ENCODE data around the gene LORICRIN.

LORICRIN gene

GRCh38 chr1:153251087-153251486 is 8.4 kb upstream of the LORICRIN start:
- no peak for DNase-seq

GRCh38 chr1:153251562-153251961 is 7.9 kb upstream of the LORICRIN start:
- DNase-seq = no peak

- DNase-seq = no peak
Observed at GRCh38 chr1:153251988-153252387, 7.5 kb upstream of the LORICRIN start.

GRCh38 chr1:153253076-153253475 is 6.4 kb upstream of the LORICRIN start:
- DNase-seq = no peak

GRCh38 chr1:153253693-153254092 is 5.8 kb upstream of the LORICRIN start:
- no peak for DNase-seq

GRCh38 chr1:153260585-153261280 is 1.2 kb downstream of the LORICRIN start:
- DNase-seq = peak; percentile 7

GRCh38 chr1:153261281-153262069 is 2.0 kb downstream of the LORICRIN start:
- peak; percentile 18 for DNase-seq

GRCh38 chr1:153262070-153262366 is 2.5 kb downstream of the LORICRIN start:
- DNase-seq = no peak

GRCh38 chr1:153262462-153263157 is 3.1 kb downstream of the LORICRIN start:
- no peak for DNase-seq

GRCh38 chr1:153265457-153265856 is 6.0 kb downstream of the LORICRIN start:
- DNase-seq = no peak

- DNase-seq = no peak
Observed at GRCh38 chr1:153271711-153272110, 12.2 kb downstream of the LORICRIN start.

GRCh38 chr1:153272186-153272585 is 12.7 kb downstream of the LORICRIN start:
- DNase-seq = no peak

GRCh38 chr1:153277852-153278251 is 18.4 kb downstream of the LORICRIN start:
- DNase-seq = peak; percentile 46

GRCh38 chr1:153288634-153289275 is 29.3 kb downstream of the LORICRIN start:
- DNase-seq = peak; percentile 10

- no peak for DNase-seq
Observed at GRCh38 chr1:153291514-153291913, 32.0 kb downstream of the LORICRIN start.

GRCh38 chr1:153292185-153292584 is 32.7 kb downstream of the LORICRIN start:
- DNase-seq = no peak

GRCh38 chr1:153292740-153293479 is 33.4 kb downstream of the LORICRIN start:
- no peak for DNase-seq

- DNase-seq = no peak
Observed at GRCh38 chr1:153293480-153293775, 33.9 kb downstream of the LORICRIN start.

- no peak for DNase-seq
Observed at GRCh38 chr1:153293851-153294250, 34.4 kb downstream of the LORICRIN start.

- no peak for DNase-seq
Observed at GRCh38 chr1:153302308-153302707, 42.8 kb downstream of the LORICRIN start.

- DNase-seq = no peak
Observed at GRCh38 chr1:153305682-153306081, 46.2 kb downstream of the LORICRIN start.

- DNase-seq = no peak
Observed at GRCh38 chr1:153306303-153307220, 47.1 kb downstream of the LORICRIN start.
